GM21529 (cell line): ENCODE data around the gene KCNQ1OT1.

Experiments
- ATAC-seq: cut with Tn5 transposase; IDR thresholded peaks from one replicate; pipeline ENCODE4 v1.9.1; 2021; ENCODE audit not compliant: unreplicated experiment

KCNQ1OT1 gene

DNA sequence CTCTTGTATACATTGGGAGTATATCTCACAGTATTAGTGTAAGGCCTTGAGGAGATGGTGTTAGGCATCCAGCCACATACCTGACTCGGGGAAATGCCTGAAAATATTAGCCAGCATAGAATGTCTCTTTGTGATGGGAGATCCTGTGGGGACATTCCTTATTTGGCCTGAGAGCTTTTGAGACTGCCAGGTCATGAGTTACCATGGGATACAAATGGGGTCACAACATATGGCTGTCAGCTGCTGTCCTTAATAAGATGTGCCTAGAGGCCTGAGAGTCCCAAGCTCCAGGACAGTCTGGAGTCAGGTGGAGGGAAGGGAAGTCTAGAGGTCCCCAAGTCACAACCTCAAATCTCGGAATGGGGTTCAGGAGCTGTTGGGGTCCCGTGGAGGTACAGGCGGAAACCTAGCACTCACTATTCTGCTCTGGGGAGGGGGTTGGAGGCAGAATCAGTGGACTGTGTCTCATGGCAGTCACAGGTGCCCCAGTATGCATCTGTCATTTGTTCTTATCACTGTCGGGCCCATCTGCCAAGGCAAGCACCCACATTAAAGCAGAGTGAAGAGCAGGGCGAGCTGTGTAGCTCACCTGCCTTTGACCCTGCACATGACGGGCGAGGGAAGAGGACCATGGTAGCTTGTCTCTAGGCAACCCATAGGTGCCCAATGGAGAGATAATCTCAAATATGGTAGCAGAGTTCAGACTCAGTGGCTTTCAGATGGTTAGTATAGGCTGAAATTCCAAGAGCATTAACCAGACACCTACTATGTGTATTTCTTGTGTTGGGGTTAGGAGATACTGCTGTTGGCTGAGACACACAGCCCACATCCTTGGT lies 29.9 kb downstream of the KCNQ1OT1 start:
- no peak for ATAC-seq

DNA sequence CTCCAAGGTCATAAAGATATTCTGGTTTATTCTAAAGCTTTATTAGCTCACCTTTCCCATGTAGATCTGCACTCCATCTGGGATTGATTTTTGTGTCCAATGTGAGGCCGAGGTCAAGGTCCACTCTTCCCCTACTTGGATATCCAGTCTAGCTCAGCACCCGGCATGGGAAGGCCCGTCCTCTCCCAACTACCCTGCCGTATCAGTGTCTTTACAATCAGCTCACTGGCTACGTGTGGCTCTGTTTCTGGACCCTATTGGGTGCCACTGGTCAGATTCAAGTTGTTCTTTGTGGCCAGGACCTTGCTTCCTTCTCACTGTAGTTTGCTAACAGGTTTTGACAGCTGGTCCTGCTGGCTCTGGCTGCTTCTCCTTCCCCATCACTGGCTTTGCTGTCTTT lies 30.9 kb downstream of the KCNQ1OT1 start:
- no peak for ATAC-seq

DNA sequence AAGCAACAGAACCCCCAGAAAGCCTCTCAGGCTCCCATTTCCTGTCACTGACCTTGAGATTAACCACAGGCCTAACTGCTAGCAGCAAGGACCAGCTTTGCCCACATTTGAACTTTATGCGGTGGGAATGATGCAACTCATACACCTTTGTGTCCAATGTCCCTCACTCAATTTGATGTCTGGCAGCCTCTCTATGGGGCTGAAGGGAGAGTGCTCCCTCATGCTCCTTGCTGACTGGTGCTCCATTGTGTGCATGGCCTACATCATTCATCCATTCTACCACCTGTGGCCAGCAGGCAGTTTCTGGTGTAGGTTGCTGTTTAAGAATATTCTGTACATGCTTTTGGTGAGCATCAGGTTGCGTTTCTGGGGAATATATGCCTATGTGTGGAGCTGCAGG lies 31.9 kb downstream of the KCNQ1OT1 start:
- ATAC-seq = no peak

DNA sequence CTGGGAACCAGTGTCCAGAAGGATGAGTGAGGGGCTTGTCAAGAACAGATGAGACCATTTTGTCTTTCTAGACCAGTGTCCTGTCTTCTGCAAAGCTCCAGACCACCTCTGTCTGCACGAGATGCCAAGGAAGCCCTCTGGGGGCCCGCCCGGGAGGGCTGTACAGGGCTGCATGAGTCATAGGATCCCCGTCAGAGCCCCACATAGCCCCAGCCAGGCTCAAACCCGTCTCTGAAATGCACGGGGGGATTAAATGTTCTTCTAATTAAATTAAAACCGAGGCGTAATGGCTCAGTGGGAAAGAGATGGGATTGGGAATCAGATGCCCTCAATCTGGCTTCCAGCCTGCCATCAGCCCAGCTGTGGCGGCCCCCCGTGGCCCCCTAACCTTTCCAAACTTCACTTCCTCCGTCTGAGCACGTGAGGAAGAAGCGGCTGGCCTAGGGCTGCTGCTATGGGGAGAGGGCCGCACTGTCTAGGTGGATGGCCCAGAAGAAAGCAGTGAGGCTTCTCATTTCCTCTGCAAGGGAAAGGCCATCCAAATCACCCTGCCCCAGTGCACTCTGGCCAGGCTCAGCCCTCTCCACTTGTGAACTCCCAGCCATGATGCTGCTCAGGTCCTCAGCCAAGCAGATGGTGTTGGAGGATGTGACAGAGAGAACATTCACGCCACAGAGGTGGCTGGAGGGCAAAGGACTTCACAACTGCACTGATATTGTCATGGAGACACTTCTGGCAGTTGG lies 32.8 kb downstream of the KCNQ1OT1 start:
- ATAC-seq = no peak

DNA sequence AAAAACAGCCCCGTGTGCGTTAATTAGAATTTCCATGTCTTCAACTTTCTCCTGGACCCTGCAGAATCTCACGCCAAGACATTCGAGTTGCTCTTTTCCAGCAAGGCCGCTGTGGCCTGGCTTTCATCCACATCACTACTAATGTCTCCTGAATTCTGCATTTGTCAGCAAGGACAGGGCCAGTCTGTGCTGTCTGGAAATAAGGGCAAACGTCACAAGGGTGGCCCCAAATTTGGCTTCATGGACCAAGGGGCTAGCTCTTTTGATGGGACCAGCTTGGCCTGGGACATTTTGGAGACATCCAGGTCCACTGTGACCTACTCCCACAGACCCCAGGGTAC lies 33.4 kb downstream of the KCNQ1OT1 start:
- ATAC-seq = no peak

DNA sequence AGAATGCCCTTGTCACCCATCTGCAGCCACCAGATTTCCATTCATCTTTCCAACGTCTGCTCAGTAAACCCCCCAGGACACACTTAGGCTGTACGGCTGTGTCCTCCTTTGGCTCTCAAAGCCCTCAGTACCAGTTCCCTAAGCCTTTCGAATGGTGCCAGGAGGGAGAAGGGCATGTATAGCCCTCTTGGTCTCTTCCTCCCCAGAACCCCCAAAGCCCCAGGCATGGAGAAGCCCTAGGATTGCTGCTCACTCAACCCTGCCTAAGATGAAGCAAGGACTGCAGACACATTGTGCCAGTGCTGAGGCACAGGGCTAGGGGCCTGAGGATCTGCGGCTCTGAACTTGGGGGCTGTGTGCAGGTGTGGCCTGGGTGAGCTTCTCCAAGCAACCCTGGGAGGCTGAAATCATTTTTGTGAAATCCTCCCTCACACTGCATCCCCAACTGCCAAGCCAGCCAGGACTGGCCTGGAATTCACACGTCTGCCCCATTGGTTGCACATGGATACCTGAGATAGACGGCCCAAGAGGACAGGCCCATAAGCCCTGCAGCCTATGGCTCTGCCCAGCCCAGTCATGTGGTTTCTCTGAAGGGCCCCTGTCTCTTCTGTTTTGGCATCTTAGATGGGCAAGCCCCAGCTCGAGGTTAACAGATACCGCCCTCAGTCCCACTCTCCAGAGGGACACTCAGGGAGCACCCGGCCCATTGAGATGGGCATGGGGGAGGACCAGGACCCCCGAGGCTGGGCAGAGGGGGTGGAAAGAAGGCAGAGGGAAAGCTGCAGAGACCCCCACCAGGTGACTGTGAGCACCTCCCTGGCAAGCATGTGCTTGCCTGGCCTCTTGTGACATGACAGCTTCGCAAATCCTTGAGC lies 34.0 kb downstream of the KCNQ1OT1 start:
- no peak for ATAC-seq

DNA sequence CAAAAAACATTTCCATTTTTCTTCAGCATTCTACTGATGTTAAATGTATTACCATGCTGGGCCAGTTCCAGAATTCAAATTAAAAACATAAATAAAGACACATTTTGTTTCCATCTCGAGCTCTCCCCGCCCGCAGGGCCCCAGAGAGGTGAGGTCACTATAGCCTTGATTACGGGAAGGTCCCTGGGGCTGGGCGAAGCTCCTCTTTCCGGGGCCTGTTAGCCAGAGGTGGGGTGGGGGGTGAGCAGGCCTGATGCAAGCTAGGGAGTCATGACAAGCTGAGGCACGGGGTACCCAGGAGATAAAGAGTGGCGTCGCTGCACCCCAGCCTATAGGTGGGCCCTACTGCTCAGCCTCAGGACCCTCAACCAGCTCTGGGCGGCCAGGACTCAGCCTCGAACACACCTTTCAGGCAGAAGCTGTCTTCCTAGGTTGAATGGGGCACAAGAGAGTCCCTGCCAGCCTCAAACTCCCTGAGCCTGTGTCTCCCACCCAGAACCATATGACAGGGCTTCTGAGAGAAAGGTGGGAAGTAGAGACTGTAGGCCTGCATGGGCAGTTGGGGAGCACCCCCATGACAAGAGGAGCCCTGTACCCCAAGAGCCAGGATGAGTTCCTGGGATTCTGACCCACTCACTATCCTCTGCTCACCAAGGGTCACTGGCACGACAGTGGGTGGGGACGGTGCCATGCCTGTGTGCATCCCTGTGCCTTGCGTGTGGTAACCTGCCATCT lies 34.8 kb downstream of the KCNQ1OT1 start:
- no peak for ATAC-seq

DNA sequence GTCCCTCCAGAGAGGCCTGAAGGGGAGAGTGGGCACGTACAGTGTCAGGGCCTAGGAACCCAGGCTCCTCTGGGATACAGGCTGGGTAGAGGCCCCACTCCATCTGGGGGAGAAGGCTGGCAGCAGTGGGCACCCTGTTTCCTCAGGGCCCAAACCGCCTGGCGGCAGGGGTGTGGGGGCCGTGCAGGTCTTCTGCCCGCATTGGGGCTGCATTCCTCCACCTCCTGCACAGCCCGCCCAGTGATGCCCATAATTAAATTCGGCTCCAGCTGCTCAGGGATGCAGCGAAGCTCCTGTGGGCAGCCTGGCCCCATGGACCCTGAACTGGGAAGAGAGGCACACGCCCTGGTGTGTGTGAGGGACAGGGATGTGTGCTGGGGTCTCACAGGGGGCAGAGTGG lies 35.4 kb downstream of the KCNQ1OT1 start:
- ATAC-seq = no peak

DNA sequence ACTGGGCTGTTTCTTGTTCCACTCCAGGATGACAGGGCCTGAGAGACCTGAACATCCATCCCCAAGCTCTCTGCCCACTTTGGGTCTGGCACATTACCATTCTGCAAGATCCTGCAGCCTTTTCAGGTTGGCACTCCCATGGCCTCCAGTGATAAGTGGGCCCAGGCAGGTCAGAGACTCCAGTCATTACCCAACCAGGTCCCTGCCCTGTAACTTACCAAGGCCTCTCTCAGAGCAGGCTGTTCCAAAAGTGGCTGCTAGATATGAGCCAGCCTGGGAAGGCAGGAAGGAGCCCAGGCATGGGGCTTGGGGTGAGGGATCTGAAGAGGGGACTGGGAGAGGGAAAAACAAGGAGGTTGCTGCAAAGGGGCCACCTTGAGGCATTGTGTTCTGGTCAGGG lies 35.9 kb downstream of the KCNQ1OT1 start:
- no peak for ATAC-seq

DNA sequence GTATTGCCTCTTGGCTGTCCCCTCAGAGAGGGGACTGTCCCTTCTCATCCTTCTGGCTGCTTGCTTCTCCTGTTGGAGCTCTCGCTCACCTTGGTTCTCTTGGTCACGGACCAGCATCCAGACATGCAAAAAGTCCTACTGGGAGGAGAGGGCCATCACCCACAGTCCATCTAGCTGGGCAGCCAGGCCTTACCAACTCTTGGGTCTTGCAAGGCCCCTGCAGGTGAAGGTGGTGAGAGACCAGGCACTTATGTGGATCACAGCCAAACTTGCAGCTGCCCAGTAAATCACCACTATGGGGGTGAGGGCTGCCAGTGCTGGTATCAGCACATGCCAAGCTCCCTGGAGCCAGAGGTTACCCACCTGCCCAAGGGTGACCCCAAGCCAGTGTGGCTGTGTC lies 36.3 kb downstream of the KCNQ1OT1 start:
- no peak for ATAC-seq

DNA sequence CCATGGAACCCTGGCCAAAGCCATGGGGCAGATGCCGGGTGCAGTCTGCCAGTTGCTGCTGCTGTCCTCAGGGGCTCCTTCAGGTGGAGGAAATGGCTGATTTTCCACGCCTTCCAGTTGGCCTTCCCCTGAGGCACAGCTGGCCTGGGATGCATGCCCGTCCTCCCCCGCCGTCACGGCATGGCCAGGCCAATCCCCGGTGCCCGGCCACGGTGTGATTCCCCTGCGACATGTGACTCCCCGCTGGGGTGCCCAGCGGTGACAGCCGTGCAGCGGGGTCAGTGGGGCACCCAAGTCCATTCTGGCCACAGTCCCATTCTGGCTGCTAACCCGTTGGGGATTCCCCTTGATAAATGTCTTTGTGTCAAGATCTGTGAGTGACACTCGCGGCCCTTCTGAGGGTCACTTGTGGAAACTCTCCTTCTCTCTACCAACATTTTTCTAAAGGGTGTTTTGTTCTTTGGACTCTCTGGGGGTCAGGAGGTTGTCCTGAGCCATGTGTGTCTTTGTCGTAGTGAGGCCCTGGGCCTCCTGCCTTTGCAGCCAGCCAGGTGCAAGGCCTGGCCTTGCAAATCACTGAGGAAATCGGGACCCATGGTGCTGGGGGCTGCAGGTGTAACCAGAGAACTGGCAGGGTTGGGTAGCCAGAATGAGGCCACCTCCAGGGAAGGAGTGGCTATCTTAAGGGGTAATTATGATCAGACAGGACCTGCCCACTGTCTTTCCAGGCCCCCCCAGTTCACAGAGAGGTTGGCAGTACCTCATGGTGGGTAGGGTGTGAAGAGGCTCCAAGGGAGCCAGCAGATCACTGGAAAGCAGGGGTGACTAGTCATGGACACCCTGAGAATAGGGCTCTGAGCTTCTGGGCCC lies 37.1 kb downstream of the KCNQ1OT1 start:
- ATAC-seq = no peak

DNA sequence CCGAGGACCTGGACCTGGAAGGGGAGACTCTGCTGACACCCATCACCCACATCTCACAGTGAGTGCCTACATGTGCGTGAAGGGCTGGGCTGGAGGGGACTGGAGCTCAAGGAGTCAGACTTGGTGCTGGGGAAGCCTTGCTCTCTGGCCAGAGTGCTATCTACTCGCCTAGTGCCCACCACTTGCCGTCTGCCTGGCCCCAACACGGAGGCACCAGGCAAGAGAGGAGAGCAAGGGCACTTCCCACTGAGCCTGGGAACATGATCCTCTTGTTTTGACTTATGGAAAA lies 37.8 kb downstream of the KCNQ1OT1 start:
- no peak for ATAC-seq

DNA sequence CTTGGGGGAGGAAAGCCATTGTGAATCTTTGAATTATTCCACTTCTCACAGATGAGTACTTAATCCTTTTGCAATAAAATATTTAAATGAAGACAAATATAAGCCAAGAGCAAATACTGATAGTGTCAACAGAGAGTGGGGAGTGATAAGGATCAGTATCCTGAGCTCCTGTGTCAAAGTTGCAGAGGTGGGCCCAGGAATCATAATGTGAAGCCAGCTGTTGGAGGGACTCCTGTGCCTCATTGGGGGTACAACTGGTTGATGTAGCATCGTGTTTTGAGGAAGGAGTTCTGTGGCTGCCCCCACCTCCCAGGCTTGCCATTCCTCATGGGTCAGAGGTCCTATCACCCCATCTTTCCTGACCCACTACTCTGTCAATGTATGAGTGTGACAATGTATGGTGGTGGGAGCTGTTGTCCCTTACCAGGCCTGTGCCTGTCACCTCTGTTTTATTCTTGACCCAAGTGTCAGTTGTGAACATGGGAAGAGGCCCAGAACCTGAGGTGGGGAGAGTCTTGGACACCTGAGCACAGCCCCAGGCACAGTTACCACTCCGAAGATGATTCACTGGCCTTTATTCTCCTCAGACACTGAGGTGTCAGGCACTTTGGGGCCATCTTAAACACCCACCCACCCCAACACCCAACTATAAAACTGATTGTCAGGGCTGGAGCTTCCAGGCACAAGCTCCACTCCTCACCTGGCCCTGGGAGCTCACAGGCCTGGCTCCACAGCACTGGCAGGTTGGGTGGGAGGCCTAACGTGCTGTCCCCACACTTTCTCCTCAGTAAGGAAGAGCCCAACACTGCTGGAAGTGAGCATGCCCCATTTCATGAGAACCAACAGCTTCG lies 38.4 kb downstream of the KCNQ1OT1 start:
- no peak for ATAC-seq

DNA sequence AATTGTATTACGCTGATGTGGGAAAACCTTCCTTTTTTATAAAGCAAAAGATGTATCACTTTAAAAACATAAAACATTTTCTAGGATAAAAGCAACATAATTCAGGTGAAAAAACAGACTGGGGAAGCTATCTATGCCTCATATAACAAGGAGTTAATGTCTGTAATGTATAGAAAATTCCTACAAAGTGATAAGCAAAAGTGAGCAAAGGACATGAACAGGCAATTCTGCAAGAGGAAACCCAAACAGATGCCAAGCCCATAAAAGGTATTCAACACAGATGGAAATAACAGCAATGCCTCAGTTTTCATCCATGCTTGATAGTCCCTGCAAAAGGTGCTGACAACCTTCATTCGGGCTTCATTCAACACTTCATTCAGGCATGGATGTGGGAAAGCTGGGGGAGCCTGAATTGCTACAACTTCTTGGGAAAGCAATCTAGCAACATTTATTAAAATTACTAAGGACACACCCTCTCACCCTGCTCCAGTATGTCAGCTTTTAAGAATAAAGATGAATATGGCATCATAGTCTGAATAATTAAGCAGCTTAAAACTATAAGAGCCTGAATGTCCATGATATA lies 39.3 kb downstream of the KCNQ1OT1 start:
- ATAC-seq = no peak

DNA sequence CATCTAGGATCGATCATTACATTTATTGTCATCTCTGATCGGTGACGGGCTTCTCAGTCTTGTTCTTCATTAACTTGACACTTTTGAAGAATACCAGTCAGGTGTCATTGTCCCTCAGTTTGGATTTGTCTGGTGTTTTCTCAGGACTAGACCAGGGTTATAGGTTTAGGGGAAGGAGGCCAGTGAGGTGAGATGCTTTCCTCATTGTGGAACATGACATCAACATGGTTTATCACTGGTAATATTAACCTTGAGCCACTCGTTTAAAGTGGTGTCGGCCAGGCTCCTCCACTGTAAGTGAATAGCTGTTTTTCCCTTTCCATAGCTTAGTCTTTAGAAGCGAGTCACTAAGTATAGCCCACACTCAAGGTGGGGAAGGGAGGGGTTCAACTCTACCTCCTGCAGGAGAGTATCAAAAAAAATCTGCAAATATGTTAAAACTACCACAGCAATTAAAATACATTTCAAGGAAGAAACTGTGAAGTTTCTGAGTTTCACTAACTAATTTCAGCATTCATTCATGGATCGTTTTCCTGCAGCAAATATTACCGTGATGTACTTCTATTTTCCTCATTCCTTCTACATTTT lies 42.0 kb downstream of the KCNQ1OT1 start:
- ATAC-seq = no peak

DNA sequence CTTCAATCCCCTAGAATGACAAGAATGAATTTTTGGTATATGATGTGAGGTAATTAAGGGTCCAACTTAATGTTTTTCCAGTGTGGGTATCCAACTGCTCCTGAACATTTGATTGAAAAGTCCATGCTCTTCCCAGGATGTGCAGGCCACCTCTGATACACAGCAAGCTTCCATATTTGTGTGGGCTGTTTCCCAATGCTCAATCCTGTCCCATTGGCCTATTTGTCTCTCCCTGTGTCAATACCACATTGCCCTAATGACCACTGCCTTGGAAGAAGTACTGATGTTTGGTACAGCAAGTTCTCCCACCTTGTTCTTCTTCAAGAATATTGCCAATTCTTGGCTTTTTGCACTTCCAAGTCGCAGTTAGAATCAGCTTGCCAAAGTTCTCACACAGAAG lies 42.9 kb downstream of the KCNQ1OT1 start:
- ATAC-seq = no peak

DNA sequence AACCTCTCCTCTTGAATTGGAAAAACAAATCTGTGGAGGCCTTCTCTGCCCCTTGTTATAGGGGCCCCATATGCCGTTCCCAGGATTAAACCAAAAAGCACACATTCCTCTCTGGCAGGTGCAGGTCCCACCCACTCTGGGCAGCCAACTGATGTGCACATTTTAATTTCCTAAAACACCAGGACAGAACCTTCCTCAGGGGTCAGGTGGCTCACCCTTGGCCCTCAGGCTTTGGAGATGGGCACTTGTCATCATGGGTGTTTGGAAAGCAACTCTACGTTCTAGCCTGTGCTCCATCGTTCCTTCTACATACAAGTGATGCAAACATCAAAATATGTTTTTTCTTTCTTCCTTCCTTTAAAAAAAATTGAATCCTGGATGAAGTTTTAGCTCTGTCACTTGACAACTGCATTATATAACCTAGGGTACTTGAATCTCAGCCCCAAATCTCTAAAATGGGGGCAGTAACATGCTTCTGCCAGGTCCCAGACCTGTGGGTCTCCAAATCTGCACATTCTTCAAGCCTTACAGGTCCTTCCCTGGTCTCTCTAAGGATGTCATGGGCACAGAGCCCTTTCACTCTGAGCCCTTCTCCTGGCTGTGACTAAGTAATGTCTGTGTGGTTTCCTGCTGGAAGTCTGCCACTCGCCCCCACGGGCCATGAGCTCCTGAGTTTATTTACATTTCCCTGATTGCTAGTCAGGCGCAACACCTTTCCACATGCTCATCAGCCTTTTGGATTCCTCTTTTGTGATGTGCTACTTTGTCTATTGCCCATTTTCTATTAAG lies 43.8 kb downstream of the KCNQ1OT1 start:
- no peak for ATAC-seq
